WI38 (cell line): Measurements from ENCODE around the gene AP1G2.
A peak's percentile ranks its signal among the peaks of the same experiment; 100 is the strongest.

ENCODE experiments used
- H3K4me3 ChIP-seq: 2 replicates; pipeline ENCODE4 v1.5.1; 2011; ENCODE audit warnings: low read depth, mild to moderate bottlenecking, control low read depth, low read length
- CTCF ChIP-seq: IDR thresholded peaks from 2 replicates; pipeline ENCODE4 v1.5.1; 2012; ENCODE audit warnings: low read depth, mild to moderate bottlenecking, control low read depth, low read length

The AP1G2 gene

GRCh38 chr14:23564181-23564812 is 3.3 kb downstream of the AP1G2 start:
- no peak for TF ChIP-seq CTCF
- H3K4me3 ChIP-seq: no peak overlapping the region

GRCh38 chr14:23563473-23564180 is 4.0 kb downstream of the AP1G2 start:
- no peak for TF ChIP-seq CTCF
- H3K4me3 ChIP-seq: no peak overlapping the region

- H3K4me3 ChIP-seq: no peak overlapping the region
- TF ChIP-seq CTCF: peak; percentile 97
These were observed 4.6 kb downstream of the AP1G2 start for GRCh38 chr14:23562822-23563472.

GRCh38 chr14:23561873-23562821 is 5.4 kb downstream of the AP1G2 start:
- no peak overlapping the region for H3K4me3 ChIP-seq
- no peak for TF ChIP-seq CTCF

- no peak for TF ChIP-seq CTCF
- no peak overlapping the region for H3K4me3 ChIP-seq
These were observed 6.3 kb downstream of the AP1G2 start for GRCh38 chr14:23561259-23561658.

GRCh38 chr14:23559926-23560520 is 7.6 kb downstream of the AP1G2 start:
- H3K4me3 ChIP-seq: no peak overlapping the region
- no peak for TF ChIP-seq CTCF
